ENCODE results near the gene CFAP100.

The CFAP100 gene

GRCh38 chr3:126375835-126376331, 18.8 kb upstream of the CFAP100 start:
- no peak for DNase-seq (ENCODE audit: low read depth)

GRCh38 chr3:126376444-126376843, 18.3 kb upstream of the CFAP100 start:
- no peak for DNase-seq (ENCODE audit: low read depth)

GRCh38 chr3:126377211-126377610, 17.5 kb upstream of the CFAP100 start:
- no peak for DNase-seq (ENCODE audit: low read depth)

- no peak for DNase-seq (ENCODE audit: low read depth)
Observed at GRCh38 chr3:126378341-126378751, 16.4 kb upstream of the CFAP100 start.

GRCh38 chr3:126380011-126380768, 14.5 kb upstream of the CFAP100 start:
- DNase-seq (ENCODE audit: low read depth) = no peak

GRCh38 chr3:126381966-126382365, 12.7 kb upstream of the CFAP100 start:
- DNase-seq (ENCODE audit: low read depth) = no peak

- no peak for DNase-seq (ENCODE audit: low read depth)
Observed at GRCh38 chr3:126389112-126389793, 5.5 kb upstream of the CFAP100 start.

- DNase-seq (ENCODE audit: low read depth) = no peak
Observed at GRCh38 chr3:126389794-126390146, 4.9 kb upstream of the CFAP100 start.

- no peak for DNase-seq (ENCODE audit: low read depth)
Observed at GRCh38 chr3:126390201-126390600, 4.5 kb upstream of the CFAP100 start.

GRCh38 chr3:126390751-126391150, 4.0 kb upstream of the CFAP100 start:
- no peak for DNase-seq (ENCODE audit: low read depth)

- no peak for DNase-seq (ENCODE audit: low read depth)
Observed at GRCh38 chr3:126391631-126392030, 3.1 kb upstream of the CFAP100 start.

- no peak for DNase-seq (ENCODE audit: low read depth)
Observed at GRCh38 chr3:126392246-126392645, 2.5 kb upstream of the CFAP100 start.

- DNase-seq (ENCODE audit: low read depth) = no peak
Observed at GRCh38 chr3:126393563-126393962, 1.1 kb upstream of the CFAP100 start.

- DNase-seq (ENCODE audit: low read depth) = no peak
Observed at GRCh38 chr3:126394977-126395321, 240 bp downstream of the CFAP100 start.

GRCh38 chr3:126395846-126396513, 1.3 kb downstream of the CFAP100 start:
- DNase-seq (ENCODE audit: low read depth) = no peak

- no peak for DNase-seq (ENCODE audit: low read depth)
Observed at GRCh38 chr3:126396536-126396935, 1.8 kb downstream of the CFAP100 start.

- no peak for DNase-seq (ENCODE audit: low read depth)
Observed at GRCh38 chr3:126397610-126398422, 3.1 kb downstream of the CFAP100 start.

- no peak for DNase-seq (ENCODE audit: low read depth)
Observed at GRCh38 chr3:126398423-126399350, 4.0 kb downstream of the CFAP100 start.

- DNase-seq (ENCODE audit: low read depth) = no peak
Observed at GRCh38 chr3:126399351-126399735, 4.6 kb downstream of the CFAP100 start.

GRCh38 chr3:126399756-126400155, 5.0 kb downstream of the CFAP100 start:
- DNase-seq (ENCODE audit: low read depth) = no peak

GRCh38 chr3:126401611-126402160, 7.0 kb downstream of the CFAP100 start:
- no peak for DNase-seq (ENCODE audit: low read depth)

Data from T-helper 22 cell (primary cell).